SK-N-MC (cell line): ENCODE data around the gene KIAA1328.

ENCODE experiments used
- EZH2 ChIP-seq: fragments of 200-600 bp; sonication (generic); IDR thresholded peaks from one replicate; pipeline ENCODE4 v1.6.1; 2017; ENCODE audit warnings: antibody characterized with exemption
- FOXP2 ChIP-seq: optimal IDR thresholded peaks from 2 replicates; pipeline ENCODE3; 2011; ENCODE audit warnings: mild to moderate bottlenecking, moderate library complexity; ENCODE audit not compliant: insufficient read depth; ENCODE audit errors: extremely low read length, control extremely low read depth
- POLR2AphosphoS5 ChIP-seq: IDR thresholded peaks from 2 replicates; pipeline ENCODE4 v1.6.1; 2012; ENCODE audit warnings: mild to moderate bottlenecking, low read depth, low read length, borderline replicate concordance

DNA sequence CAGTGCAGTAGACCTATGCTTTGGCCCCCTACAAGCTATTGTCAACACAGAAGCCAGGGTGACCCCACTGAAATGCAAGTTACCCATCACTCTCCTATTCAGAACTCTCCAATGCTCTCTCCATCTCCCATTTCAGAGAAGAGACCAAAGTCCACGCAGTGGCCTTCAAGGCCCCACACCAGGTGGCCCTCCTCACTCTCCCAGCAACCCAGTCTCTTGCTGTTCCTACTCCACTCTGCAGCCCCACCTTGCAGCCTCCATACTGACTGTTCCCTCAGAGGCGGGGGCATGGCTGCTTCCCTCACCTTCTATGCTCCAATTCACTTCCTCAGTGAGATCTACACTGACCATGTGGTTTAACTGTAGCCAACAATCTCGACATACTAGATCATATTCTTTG, 423.4 kb downstream of the KIAA1328 start:
- TF ChIP-seq POLR2AphosphoS5 (no peak), EZH2 (no peak), FOXP2 (no peak)
